ENCODE measurements around the gene LIN52. TPM values are rescaled to one million over a fixed set of nuclear protein-coding genes. Genes with fewer than 3 reads are reported as not detected.
A peak's percentile ranks its signal among the peaks of the same experiment; 100 is the strongest.

Gene LIN52
- total RNA-seq, 5 donors from 2014 or later (not counting 1 experiment from before 2014, with no cell fraction given) = 9.7 to 11.2 (median 10.7) TPM

DNA sequence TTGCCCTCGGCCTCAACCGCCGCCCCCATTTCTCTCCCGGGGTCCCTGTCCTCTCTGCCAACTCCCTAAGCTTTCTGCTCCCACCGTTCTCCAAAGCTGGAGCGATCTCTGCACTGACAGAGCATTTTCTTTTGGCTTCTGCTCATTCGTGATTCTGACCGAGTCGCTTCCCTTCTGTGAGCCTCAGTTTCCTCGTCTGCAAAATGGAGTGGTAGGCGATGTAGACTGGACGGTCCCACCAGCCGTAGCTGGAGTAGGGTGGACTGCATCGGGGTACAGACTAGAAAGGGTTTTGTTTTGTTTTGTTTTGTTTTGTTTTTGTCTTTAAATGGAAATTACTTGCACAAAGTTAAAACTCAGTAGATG is 156.9 kb downstream of the LIN52 start:
- no peak for ATAC-seq (replicated peaks in 1 of 4)
- ChIA-PET POLR2A (no interaction called here), CTCF (no interaction called here)
- Mint-ChIP-seq H3K4me1 (peaks cover 16 to 31% (median 19%) of the 10 kb centered on the region in 3 donors), H3K9me3 (no peaks in the 10 kb centered on the region), H3K27me3 (peaks cover 71 to 90% of the 10 kb centered on the region in 2 donors), H3K4me3 (peak overlapping the region; percentile 60 to 74 (median 66)), H3K27ac (no peak overlapping the region), H3K36me3 (no peaks in the 10 kb centered on the region)
- H3K9me3 ChIP-seq = no peaks in the 10 kb centered on the region
- H3K27ac ChIP-seq (ENCODE audit: low read length) = no peak overlapping the region
- peaks cover 4 to 25% of the 10 kb centered on the region in 2 experiments for H3K4me1 ChIP-seq (ENCODE audit: control insufficient read depth in 1 of 2, extremely low read depth in 1 of 2, insufficient read depth in 2 of 2, low read length in 2 of 2)
- peak overlapping the region in 1 of 2 donors; percentile 78 for H3K4me3 ChIP-seq (ENCODE audit: control insufficient read depth in 1 of 2, extremely low read depth in 1 of 2, low read length in 1 of 2)
- no peaks in the 10 kb centered on the region for H3K36me3 ChIP-seq (ENCODE audit: control insufficient read depth in 2 of 2, extremely low read depth in 1 of 2, insufficient read depth in 1 of 2, low read length in 1 of 2)
- H3K27me3 ChIP-seq (replicated peaks in 1 of 2; ENCODE audit: control insufficient read depth in 2 of 2, extremely low read depth in 1 of 2, insufficient read depth in 2 of 2, low read length in 1 of 2) = peaks cover 26 to 95% of the 10 kb centered on the region in 2 experiments
- WGBS (ENCODE audit: insufficient coverage) = 11% methylated on average over 6 of the region's 14 CpGs
- DNase-seq = no peak

- Mint-ChIP-seq H3K4me3 (peak overlapping the region; percentile 53 to 74 (median 60)), H3K27ac (no peak overlapping the region)
These were observed 157.4 kb downstream of the LIN52 start for GRCh38 chr14:74242021-74242779.

DNA sequence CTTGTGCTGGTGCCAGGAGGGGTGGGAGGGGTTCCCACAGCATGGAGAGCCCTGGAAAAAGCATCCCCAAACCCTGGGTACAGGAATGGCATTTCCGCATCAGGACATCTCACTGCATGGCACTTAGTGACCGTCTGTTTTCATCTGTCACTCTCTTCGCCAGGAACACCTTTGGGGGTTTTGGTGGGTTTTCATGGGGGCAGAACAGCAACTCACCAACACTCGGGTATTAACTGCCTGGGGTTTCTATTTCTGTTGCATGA is 158.0 kb downstream of the LIN52 start:
- ChIA-PET POLR2A (no interaction called here), CTCF (no interaction called here)
- Histone ChIP-seq H3K27ac (ENCODE audit: low read length) (no peak overlapping the region), H3K9me3 (no peaks in the 10 kb centered on the region), H3K4me3 (ENCODE audit: control insufficient read depth in 1 of 2, extremely low read depth in 1 of 2, low read length in 1 of 2) (no peak overlapping the region), H3K4me1 (ENCODE audit: control insufficient read depth in 1 of 2, extremely low read depth in 1 of 2, insufficient read depth in 2 of 2, low read length in 2 of 2) (peaks cover 4 to 25% of the 10 kb centered on the region in 2 experiments), H3K27me3 (replicated peaks in 1 of 2; ENCODE audit: control insufficient read depth in 2 of 2, extremely low read depth in 1 of 2, insufficient read depth in 2 of 2, low read length in 1 of 2) (peaks cover 27 to 96% of the 10 kb centered on the region in 2 experiments), H3K36me3 (ENCODE audit: control insufficient read depth in 2 of 2, extremely low read depth in 1 of 2, insufficient read depth in 1 of 2, low read length in 1 of 2) (no peaks in the 10 kb centered on the region)
- H3K4me3 Mint-ChIP-seq = peak overlapping the region in 1 of 3 donors; percentile 74
- H3K27me3 Mint-ChIP-seq = peaks cover 74 to 89% of the 10 kb centered on the region in 2 donors
- DNase-seq (no peak), ATAC-seq (replicated peaks in 1 of 4) (no peak)
- no peak overlapping the region for H3K27ac Mint-ChIP-seq
- no CpG with 5 or more reads among the region's 4 CpGs for WGBS (ENCODE audit: insufficient coverage)
- peaks cover 16 to 31% (median 19%) of the 10 kb centered on the region in 3 donors for H3K4me1 Mint-ChIP-seq
- no peaks in the 10 kb centered on the region for H3K9me3 Mint-ChIP-seq
- H3K36me3 Mint-ChIP-seq = no peaks in the 10 kb centered on the region

More at GRCh38 chr14:74242021-74242779, 157.4 kb downstream of the LIN52 start:
- POLR2A ChIA-PET = interaction anchor here in 1 of 2 donors (0.6 kb wide), 1 partner anchor 778 kb away, joined by 3 read pairs; no protein-coding TSS in a partner anchor
- no peaks in the 10 kb centered on the region for H3K36me3 ChIP-seq (ENCODE audit: control insufficient read depth in 2 of 2, extremely low read depth in 1 of 2, insufficient read depth in 1 of 2, low read length in 1 of 2)
- H3K9me3 ChIP-seq = no peaks in the 10 kb centered on the region
- H3K4me1 Mint-ChIP-seq = peaks cover 16 to 31% (median 19%) of the 10 kb centered on the region in 3 donors
- H3K27me3 ChIP-seq (replicated peaks in 1 of 2; ENCODE audit: control insufficient read depth in 2 of 2, extremely low read depth in 1 of 2, insufficient read depth in 2 of 2, low read length in 1 of 2) = peaks cover 30 to 96% of the 10 kb centered on the region in 2 experiments
- WGBS (ENCODE audit: insufficient coverage) = 11% methylated on average over 18 of the region's 28 CpGs
- peaks cover 4 to 25% of the 10 kb centered on the region in 2 experiments for H3K4me1 ChIP-seq (ENCODE audit: control insufficient read depth in 1 of 2, extremely low read depth in 1 of 2, insufficient read depth in 2 of 2, low read length in 2 of 2)
- H3K9me3 Mint-ChIP-seq = no peaks in the 10 kb centered on the region
- H3K27ac ChIP-seq (ENCODE audit: low read length) = no peak overlapping the region
- ATAC-seq (replicated peaks in 1 of 4) = no peak
- CTCF ChIA-PET = no interaction called here
- peaks cover 75 to 90% of the 10 kb centered on the region in 2 donors for H3K27me3 Mint-ChIP-seq
- H3K4me3 ChIP-seq (ENCODE audit: control insufficient read depth in 1 of 2, extremely low read depth in 1 of 2, low read length in 1 of 2) = no peak overlapping the region
- no peaks in the 10 kb centered on the region for H3K36me3 Mint-ChIP-seq
- DNase-seq = no peak

DNA sequence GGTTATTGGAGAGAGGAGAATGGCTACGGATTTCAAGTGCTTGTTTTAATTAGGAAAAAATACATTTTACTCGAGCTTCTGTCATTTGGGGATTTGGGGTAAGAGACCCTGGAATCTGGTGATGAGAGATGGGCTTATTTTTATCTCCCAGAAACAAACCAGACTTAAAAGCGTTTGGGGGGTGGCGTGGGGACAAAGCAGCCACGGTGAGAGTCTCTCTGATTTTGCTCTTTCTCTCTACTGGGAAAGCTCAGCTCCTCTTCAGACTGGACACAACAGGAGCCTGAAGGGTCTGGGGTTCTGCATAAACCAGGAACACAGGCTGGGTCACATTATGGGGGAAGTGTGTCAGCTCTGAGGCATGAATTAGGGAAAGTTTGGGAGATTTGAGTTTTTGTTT is 158.3 kb downstream of the LIN52 start:
- Histone ChIP-seq H3K4me1 (ENCODE audit: control insufficient read depth in 1 of 2, extremely low read depth in 1 of 2, insufficient read depth in 2 of 2, low read length in 2 of 2) (peaks cover 4 to 25% of the 10 kb centered on the region in 2 experiments), H3K9me3 (no peaks in the 10 kb centered on the region), H3K4me3 (ENCODE audit: control insufficient read depth in 1 of 2, extremely low read depth in 1 of 2, low read length in 1 of 2) (no peak overlapping the region), H3K36me3 (ENCODE audit: control insufficient read depth in 2 of 2, extremely low read depth in 1 of 2, insufficient read depth in 1 of 2, low read length in 1 of 2) (no peaks in the 10 kb centered on the region), H3K27ac (ENCODE audit: low read length) (no peak overlapping the region), H3K27me3 (replicated peaks in 1 of 2; ENCODE audit: control insufficient read depth in 2 of 2, extremely low read depth in 1 of 2, insufficient read depth in 2 of 2, low read length in 1 of 2) (peaks cover 25 to 97% of the 10 kb centered on the region in 2 experiments)
- Mint-ChIP-seq H3K4me1 (peaks cover 16 to 31% (median 19%) of the 10 kb centered on the region in 3 donors), H3K4me3 (peak overlapping the region in 1 of 3 donors; percentile 74), H3K9me3 (no peaks in the 10 kb centered on the region), H3K36me3 (no peaks in the 10 kb centered on the region), H3K27me3 (peaks cover 70 to 88% of the 10 kb centered on the region in 2 donors), H3K27ac (no peak overlapping the region)
- DNase-seq (no peak), ATAC-seq (replicated peaks in 1 of 4) (no peak)
- CTCF ChIA-PET = interaction anchor here in 1 of 2 donors (0.7 kb wide), 1 partner anchor 129 kb away, joined by 3 read pairs; no protein-coding TSS in a partner anchor
- WGBS (ENCODE audit: insufficient coverage) = no CpG with 5 or more reads among the region's 5 CpGs
- POLR2A ChIA-PET = no interaction called here

DNA sequence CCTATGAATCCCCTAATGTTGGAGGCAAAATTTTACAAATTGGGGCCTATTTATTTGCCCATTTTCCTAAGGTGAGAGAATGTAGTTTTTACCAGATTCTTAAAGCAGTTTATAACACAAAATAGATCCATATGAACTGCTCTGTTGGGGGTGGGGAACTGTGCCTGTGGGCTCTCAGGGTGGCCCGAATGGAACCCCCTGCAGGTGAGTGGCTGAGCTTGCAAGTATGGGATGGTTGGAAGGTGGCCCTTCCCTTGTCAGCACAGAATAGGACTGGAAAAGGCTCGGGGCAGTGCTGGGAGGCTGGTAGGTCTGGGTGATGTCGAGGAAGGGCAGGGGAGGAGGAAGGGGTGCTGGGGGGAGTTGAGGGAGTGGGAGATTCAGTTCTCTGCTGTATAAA is 159.4 kb downstream of the LIN52 start:
- Histone ChIP-seq H3K36me3 (ENCODE audit: control insufficient read depth in 2 of 2, extremely low read depth in 1 of 2, insufficient read depth in 1 of 2, low read length in 1 of 2) (no peaks in the 10 kb centered on the region), H3K4me3 (ENCODE audit: control insufficient read depth in 1 of 2, extremely low read depth in 1 of 2, low read length in 1 of 2) (no peak overlapping the region), H3K27ac (ENCODE audit: low read length) (no peak overlapping the region), H3K27me3 (replicated peaks in 1 of 2; ENCODE audit: control insufficient read depth in 2 of 2, extremely low read depth in 1 of 2, insufficient read depth in 2 of 2, low read length in 1 of 2) (peaks cover 17 to 94% of the 10 kb centered on the region in 2 experiments), H3K4me1 (ENCODE audit: control insufficient read depth in 1 of 2, extremely low read depth in 1 of 2, insufficient read depth in 2 of 2, low read length in 2 of 2) (peaks cover 4 to 25% of the 10 kb centered on the region in 2 experiments), H3K9me3 (no peaks in the 10 kb centered on the region)
- Mint-ChIP-seq H3K27me3 (peaks cover 63 to 82% of the 10 kb centered on the region in 2 donors), H3K4me1 (peaks cover 16 to 27% (median 19%) of the 10 kb centered on the region in 3 donors), H3K27ac (no peak overlapping the region), H3K4me3 (no peak overlapping the region), H3K9me3 (no peaks in the 10 kb centered on the region), H3K36me3 (no peaks in the 10 kb centered on the region)
- 17% methylated on average over 2 of the region's 3 CpGs for WGBS (ENCODE audit: insufficient coverage)
- DNase-seq = no peak
- ChIA-PET CTCF (no interaction called here), POLR2A (no interaction called here)
- ATAC-seq (replicated peaks in 1 of 4) = no peak

DNA sequence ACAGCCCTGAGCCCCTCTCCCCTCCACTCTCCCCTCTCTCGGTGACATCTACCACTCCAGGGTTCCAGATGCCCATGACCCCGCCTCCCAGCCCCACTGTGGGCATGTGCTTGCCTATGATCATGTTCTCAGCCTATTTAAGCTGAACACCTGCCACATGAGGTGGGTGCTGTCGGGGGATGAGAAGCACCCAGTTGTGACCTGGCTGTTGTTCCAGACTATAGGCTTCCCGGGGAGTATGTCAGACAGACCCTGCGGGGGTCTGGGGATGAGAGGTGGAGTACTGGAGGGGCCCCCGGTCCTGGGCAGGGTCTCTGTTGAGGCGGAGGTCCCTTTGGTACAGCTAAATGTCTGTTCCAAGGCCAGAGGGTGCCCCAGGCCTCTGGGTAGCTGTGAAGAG is 160.5 kb downstream of the LIN52 start:
- ChIA-PET CTCF (no interaction called here), POLR2A (no interaction called here)
- no peak overlapping the region for H3K4me3 ChIP-seq (ENCODE audit: control insufficient read depth in 1 of 2, extremely low read depth in 1 of 2, low read length in 1 of 2)
- H3K36me3 Mint-ChIP-seq = no peaks in the 10 kb centered on the region
- no peak overlapping the region for H3K27ac ChIP-seq (ENCODE audit: low read length)
- H3K9me3 Mint-ChIP-seq = no peaks in the 10 kb centered on the region
- no peak overlapping the region for H3K27ac Mint-ChIP-seq
- H3K4me3 Mint-ChIP-seq = no peak overlapping the region
- H3K4me1 Mint-ChIP-seq = peaks cover 15 to 26% (median 18%) of the 10 kb centered on the region in 3 donors
- H3K27me3 ChIP-seq (replicated peaks in 1 of 2; ENCODE audit: control insufficient read depth in 2 of 2, extremely low read depth in 1 of 2, insufficient read depth in 2 of 2, low read length in 1 of 2) = peaks cover 17 to 82% of the 10 kb centered on the region in 2 experiments
- H3K27me3 Mint-ChIP-seq = peaks cover 62 to 78% of the 10 kb centered on the region in 2 donors
- 54% methylated on average over 3 of the region's 7 CpGs for WGBS (ENCODE audit: insufficient coverage)
- DNase-seq (no peak), ATAC-seq (replicated peaks in 1 of 4) (no peak)
- H3K9me3 ChIP-seq = no peaks in the 10 kb centered on the region
- H3K36me3 ChIP-seq (ENCODE audit: control insufficient read depth in 2 of 2, extremely low read depth in 1 of 2, insufficient read depth in 1 of 2, low read length in 1 of 2) = no peaks in the 10 kb centered on the region
- peaks cover 3 to 18% of the 10 kb centered on the region in 2 experiments for H3K4me1 ChIP-seq (ENCODE audit: control insufficient read depth in 1 of 2, extremely low read depth in 1 of 2, insufficient read depth in 2 of 2, low read length in 2 of 2)
